B cell (primary cell): ENCODE measurements around the gene DSG3. TPM values are rescaled to one million over a fixed set of nuclear protein-coding genes. Genes with fewer than 3 reads are reported as not detected.

ENCODE experiments used
- ATAC-seq: fragments of 200-7000 bp; cut with Tn5 transposase; one replicate; pipeline ENCODE4 v1.10.0; 2021; ENCODE audit warnings: low read depth, mild to moderate bottlenecking, moderate number of reproducible peaks, moderate library complexity
- CTCF ChIA-PET: fragments of 350-600 bp; sonication (Branson Sonifier 250); formaldehyde crosslinking; loops from one replicate; lab custom pipeline; 2021; ENCODE audit warnings: antibody characterized with exemption, inconsistent platforms; lab: Charles Lee
- POLR2A ChIA-PET: fragments of 350-600 bp; sonication (Branson Sonifier 250); formaldehyde crosslinking; loops from one replicate; lab custom pipeline; 2021; ENCODE audit warnings: antibody characterized with exemption; lab: Charles Lee
- DNase-seq: peaks from one replicate; pipeline ENCODE4 v3.0.0; 2013
- H2AFZ ChIP-seq: 2 replicates; pipeline ENCODE4 v1.6.1; 2012; ENCODE audit warnings: mild to moderate bottlenecking, low read depth, low read length; ENCODE audit not compliant: insufficient read depth, poor library complexity, severe bottlenecking
- H3K27ac ChIP-seq, 2 donors: 1 replicate in 1 of 2; 2 replicates in 1 of 2; pipeline ENCODE4 v1.5.1; 2012 to 2013; ENCODE audit warnings: low read length in 2 of 2, mild to moderate bottlenecking in 2 of 2, moderate library complexity in 1 of 2
- H3K27me3 ChIP-seq, 4 experiments: fragments of 200-600 bp in 1 of 4; sonication (generic) in 1 of 4; replicated peaks in 1 of 4; 1 replicate in 2 of 4; 2 replicates in 2 of 4; pipeline versions ENCODE4 v1.6.1 to v1.7.0; 2013 to 2016; ENCODE audit warnings: low read length in 3 of 4, mild to moderate bottlenecking in 2 of 4, mixed read lengths in 1 of 4, moderate library complexity in 1 of 4; ENCODE audit not compliant: insufficient read depth in 4 of 4, control insufficient read depth in 3 of 4; ENCODE audit errors: control extremely low read depth in 1 of 4
- H3K36me3 ChIP-seq, 2 experiments: replicated peaks in 1 of 2; 1 replicate in 1 of 2; 2 replicates in 1 of 2; pipeline versions ENCODE4 v1.6.1 to v1.7.1; 2013; ENCODE audit warnings: low read length in 1 of 2; ENCODE audit not compliant: insufficient read depth in 2 of 2, control insufficient read depth in 1 of 2; ENCODE audit errors: control extremely low read depth in 1 of 2, extremely low read depth in 1 of 2
- H3K4me1 ChIP-seq, 2 donors: fragments of 200-600 bp in 1 of 2; sonication (generic) in 1 of 2; 1 replicate in 1 of 2; 2 replicates in 1 of 2; pipeline versions ENCODE4 v1.5.1 to v1.6.1; 2013 to 2017; ENCODE audit warnings: low read length in 2 of 2; ENCODE audit not compliant: control insufficient read depth in 2 of 2, insufficient read depth in 2 of 2
- H3K4me2 ChIP-seq: replicated peaks from 2 replicates; pipeline ENCODE3; 2012; ENCODE audit warnings: mild to moderate bottlenecking, low read depth, low read length; ENCODE audit not compliant: poor library complexity, severe bottlenecking
- H3K4me3 ChIP-seq, 5 experiments: fragments of 200-600 bp in 1 of 5; sonication (generic) in 1 of 5; 1 replicate in 3 of 5; 2 replicates in 2 of 5; pipeline versions ENCODE4 v1.5.1 to v1.7.0; 2011 to 2016; ENCODE audit warnings: low read length in 4 of 5, mild to moderate bottlenecking in 4 of 5, low read depth in 2 of 5, control low read depth in 1 of 5, moderate library complexity in 1 of 5; ENCODE audit not compliant: insufficient read depth in 1 of 5; ENCODE audit errors: control extremely low read depth in 1 of 5, extremely low read depth in 1 of 5
- H3K79me2 ChIP-seq: fragments of 200-600 bp; sonication (generic); one replicate; pipeline ENCODE4 v1.6.0; 2016; ENCODE audit warnings: low read length; ENCODE audit not compliant: control insufficient read depth, insufficient read depth
- H3K9ac ChIP-seq: fragments of 200-600 bp; sonication (generic); 2 replicates; pipeline ENCODE4 v1.6.1; 2017; ENCODE audit warnings: mild to moderate bottlenecking, low read length, moderate library complexity
- H3K9me3 ChIP-seq, 3 donors: one replicate each; pipeline versions ENCODE4 v1.6.1 to v1.7.1; 2013; ENCODE audit warnings: low read length in 2 of 3; ENCODE audit not compliant: control insufficient read depth in 2 of 3, insufficient read depth in 1 of 3; ENCODE audit errors: control extremely low read depth in 1 of 3
- H4K20me1 ChIP-seq: 2 replicates; pipeline ENCODE4 v1.6.0; 2012; ENCODE audit warnings: mild to moderate bottlenecking, low read length; ENCODE audit not compliant: insufficient read depth, control insufficient read depth, poor library complexity, severe bottlenecking
- H3K27ac Mint-ChIP-seq: one replicate; pipeline ENCODE4 v1.8.0; 2021; ENCODE audit warnings: mixed read lengths
- H3K27me3 Mint-ChIP-seq: one replicate; pipeline ENCODE4 v1.8.0; 2021; ENCODE audit warnings: mixed read lengths
- H3K4me1 Mint-ChIP-seq: one replicate; pipeline ENCODE4 v1.8.0; 2021; ENCODE audit warnings: mixed read lengths
- H3K4me3 Mint-ChIP-seq: one replicate; pipeline ENCODE4 v1.8.0; 2021; ENCODE audit warnings: mixed read lengths
- H3K9me3 Mint-ChIP-seq: one replicate; pipeline ENCODE4 v1.8.0; 2022; ENCODE audit warnings: mixed read lengths; ENCODE audit not compliant: insufficient read depth
- CTCF ChIP-seq: fragments of 200-600 bp; IDR thresholded peaks from one replicate; pipeline ENCODE4 v1.8.0; 2022; ENCODE audit warnings: antibody characterized with exemption, mild to moderate bottlenecking
- EZH2 ChIP-seq: IDR thresholded peaks from 2 replicates; pipeline ENCODE4 v1.6.1; 2012; ENCODE audit warnings: borderline replicate concordance, low read depth, mild to moderate bottlenecking, moderate library complexity, low read length; ENCODE audit not compliant: insufficient read depth, poor library complexity, severe bottlenecking
- WGBS: methylation state at CpG from one replicate; pipeline ENCODE4 v1.1.5; 2013; ENCODE audit warnings: missing lambda C conversion rate; ENCODE audit not compliant: insufficient coverage; 5-methylcytosine and 5-hydroxymethylcytosine counted together
- intact Hi-C: fragments of 100-400 bp; cut with micrococcal nuclease; formaldehyde crosslinking; loops from one replicate; pipeline ENCODE4 v1.10.0; 2022
- polyA plus RNA-seq: library from polyadenylated mRNA; depleted of rRNA; stranded (reverse); fragments of >200 nt; gene quantifications from 2 replicates; pipeline ENCODE4 v1.2.3, GENCODE V29; 2012
- total RNA-seq, 2 donors: library from RNA; stranded (reverse); fragments of 120-200 nt in 1 of 2; gene quantifications; 1 replicate in 1 of 2; 2 replicates in 1 of 2; pipeline versions ENCODE4 v1.2.3 to v1.2.4, GENCODE V29; 2013 to 2022

The DSG3 gene
- total and polyA plus RNA-seq, 2 donors (not counting 1 experiment from before 2014, with no cell fraction given): not detected

- H3K4me1 Mint-ChIP-seq: no peaks in the 10 kb centered on the region
- TF ChIP-seq CTCF (no peak), EZH2 (no peak)
- intact Hi-C loops: no loop called here
- Histone ChIP-seq H3K9ac (no peak overlapping the region), H3K79me2 (no peaks in the 10 kb centered on the region), H3K27me3 (no peaks in the 10 kb centered on the region), H3K27ac (no peak overlapping the region), H4K20me1 (no peaks in the 10 kb centered on the region), H3K4me3 (no peak overlapping the region), H3K36me3 (no peaks in the 10 kb centered on the region), H3K4me1 (no peaks in the 10 kb centered on the region), H2AFZ (no peak overlapping the region), H3K9me3 (peaks cover 0 to 7% (median 0%) of the 10 kb centered on the region in 3 donors), H3K4me2 (no peak overlapping the region)
- H3K27ac Mint-ChIP-seq: no peak overlapping the region
- 100% methylated on average over 1 of the region's 3 CpGs for WGBS
- H3K4me3 Mint-ChIP-seq: no peak overlapping the region
- H3K9me3 Mint-ChIP-seq: no peaks in the 10 kb centered on the region
- H3K27me3 Mint-ChIP-seq: no peaks in the 10 kb centered on the region
- DNase-seq: no peak
- CTCF ChIA-PET: no interaction called here
- ATAC-seq: no peak
- POLR2A ChIA-PET: no interaction called here
These were observed 39.9 kb upstream of the DSG3 start for GRCh38 chr18:31407649-31408048.

GRCh38 chr18:31409276-31409675, 38.3 kb upstream of the DSG3 start:
- Mint-ChIP-seq H3K27ac (no peak overlapping the region), H3K4me3 (no peak overlapping the region), H3K4me1 (no peaks in the 10 kb centered on the region), H3K27me3 (no peaks in the 10 kb centered on the region), H3K9me3 (no peaks in the 10 kb centered on the region)
- no peaks in the 10 kb centered on the region for H3K4me1 ChIP-seq
- H3K36me3 ChIP-seq: no peaks in the 10 kb centered on the region
- H3K27ac ChIP-seq: no peak overlapping the region
- no peak for DNase-seq
- no peaks in the 10 kb centered on the region for H3K27me3 ChIP-seq
- 87% methylated on average over 3 of the region's 4 CpGs for WGBS
- ChIA-PET POLR2A (no interaction called here), CTCF (no interaction called here)
- no peak for ATAC-seq
- H3K9me3 ChIP-seq: peaks cover 0 to 7% (median 0%) of the 10 kb centered on the region in 3 donors
- intact Hi-C loops: no loop called here
- H3K79me2 ChIP-seq: no peaks in the 10 kb centered on the region
- no peak overlapping the region for H3K4me3 ChIP-seq
- H4K20me1 ChIP-seq: no peaks in the 10 kb centered on the region
- no peak overlapping the region for H3K9ac ChIP-seq
- H2AFZ ChIP-seq: no peak overlapping the region
- TF ChIP-seq CTCF (no peak), EZH2 (no peak)
- H3K4me2 ChIP-seq: no peak overlapping the region
